Erythroblast (primary cell): ENCODE measurements around the gene ANKRD66.

ENCODE experiments used
- DNase-seq, 2 experiments: peaks; one replicate each; lab custom pipeline; 2025; lab: John Stamatoyannopoulos, UW
- GATA1 ChIP-seq: IDR thresholded peaks from 2 replicates; pipeline ENCODE4 v1.6.1; 2011; ENCODE audit warnings: low read depth, mild to moderate bottlenecking, control low read depth, low read length, moderate library complexity
- POLR2A ChIP-seq: IDR thresholded peaks from 2 replicates; pipeline ENCODE4 v1.6.1; 2011; ENCODE audit warnings: mild to moderate bottlenecking, low read length

The ANKRD66 gene

GRCh38 chr6:46746696-46747095, at the start of gene ANKRD66:
TSS of gene ANKRD66 (plus strand) at chr6:46746933. CDS start at chr6:46751949, 5,016 bp downstream.
- TF ChIP-seq POLR2A: no peak
- TF ChIP-seq GATA1: no peak
- DNase-seq: no peak

DNA sequence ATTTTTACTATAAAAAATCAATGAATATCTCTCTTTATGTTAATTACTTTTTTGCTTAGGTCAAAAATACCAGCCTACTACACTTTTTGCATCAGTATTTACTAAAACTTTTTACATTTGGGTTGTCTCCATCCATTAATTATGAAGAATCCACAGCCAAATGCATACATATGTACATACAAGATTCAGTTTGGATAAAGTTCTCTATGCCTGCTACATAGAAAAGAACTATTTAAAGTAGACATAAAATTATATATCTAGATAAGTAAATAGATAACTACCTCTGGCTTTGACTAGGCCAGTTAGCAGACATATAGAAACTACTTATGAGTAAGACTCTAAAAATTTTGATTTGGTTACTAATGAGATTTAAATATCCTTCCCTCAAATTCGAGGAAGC, 46.8 kb upstream of the ANKRD66 start:
- no peak for DNase-seq
- TF ChIP-seq GATA1 (no peak), POLR2A (no peak)

GRCh38 chr6:46704562-46704961, 42.2 kb upstream of the ANKRD66 start:
- TF ChIP-seq GATA1 (no peak), POLR2A (no peak)

DNA sequence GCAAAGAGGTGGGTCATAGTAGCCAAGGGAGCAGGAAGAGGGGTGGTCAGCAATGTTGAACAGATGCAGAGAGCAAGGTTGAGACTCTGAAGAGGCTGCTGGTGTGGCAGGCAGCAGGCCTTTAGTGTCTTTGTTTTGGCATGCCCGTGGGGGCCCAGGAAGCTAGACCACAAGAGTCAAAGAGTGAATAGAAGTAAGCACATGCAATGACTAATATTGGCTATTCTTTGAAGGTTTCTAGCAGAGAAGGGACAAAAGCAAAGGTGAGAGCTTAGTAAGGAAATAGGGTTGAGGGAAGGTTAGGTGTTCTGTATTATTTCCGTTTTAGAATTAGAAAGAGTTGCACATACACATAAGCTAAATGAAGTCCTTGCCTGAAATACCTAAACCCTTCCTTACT, 40.3 kb upstream of the ANKRD66 start:
- TF ChIP-seq GATA1: no peak
- no peak for TF ChIP-seq POLR2A
- no peak for DNase-seq

More at GRCh38 chr6:46704562-46704961, 42.2 kb upstream of the ANKRD66 start:
- DNase-seq: no peak

GRCh38 chr6:46711491-46711890, 35.2 kb upstream of the ANKRD66 start:
- no peak for DNase-seq
- TF ChIP-seq POLR2A: no peak
- no peak for TF ChIP-seq GATA1

DNA sequence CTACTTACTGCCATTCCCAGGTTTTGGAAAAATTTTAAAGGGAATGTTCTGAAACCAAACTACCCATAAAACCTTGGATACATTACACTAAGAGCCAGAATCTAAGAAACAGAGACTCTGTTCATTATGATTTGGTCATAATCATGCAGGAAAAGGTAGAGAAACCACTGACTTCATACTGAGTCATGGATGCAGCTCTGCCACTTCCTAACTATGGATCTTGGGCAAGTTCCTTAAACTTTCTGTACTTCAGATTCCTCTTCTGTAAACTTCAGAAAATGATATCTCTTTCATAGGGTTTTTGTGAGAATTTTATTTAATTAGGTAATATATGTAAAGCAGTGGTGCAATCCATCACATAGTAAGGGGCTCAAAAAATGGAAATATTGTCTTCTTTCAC, 31.6 kb upstream of the ANKRD66 start:
- DNase-seq: no peak
- no peak for TF ChIP-seq POLR2A
- TF ChIP-seq GATA1: no peak

GRCh38 chr6:46719099-46719498, 27.6 kb upstream of the ANKRD66 start:
- no peak for DNase-seq
- TF ChIP-seq GATA1: no peak
- TF ChIP-seq POLR2A: no peak

GRCh38 chr6:46720401-46720800, 26.3 kb upstream of the ANKRD66 start:
- TF ChIP-seq GATA1: no peak
- TF ChIP-seq POLR2A: no peak
- no peak for DNase-seq

GRCh38 chr6:46729787-46730326, 16.9 kb upstream of the ANKRD66 start:
- TF ChIP-seq POLR2A: no peak
- TF ChIP-seq GATA1: no peak
- DNase-seq: no peak

GRCh38 chr6:46730921-46731461, 15.7 kb upstream of the ANKRD66 start:
- no peak for TF ChIP-seq POLR2A
- DNase-seq: no peak

GRCh38 chr6:46733341-46733801, 13.4 kb upstream of the ANKRD66 start:
- TF ChIP-seq GATA1 (no peak), POLR2A (no peak)
- no peak for DNase-seq

GRCh38 chr6:46734867-46735719, 11.6 kb upstream of the ANKRD66 start, which contains the start of gene PLA2G7:
TSS of gene PLA2G7 (minus strand) at chr6:46735375. CDS start at chr6:46722891, 12,484 bp downstream.
- DNase-seq: no peak
- no peak for TF ChIP-seq GATA1
- TF ChIP-seq POLR2A: no peak

GRCh38 chr6:46735720-46736031, 11.1 kb upstream of the ANKRD66 start:
- TF ChIP-seq GATA1 (no peak), POLR2A (no peak)

DNA sequence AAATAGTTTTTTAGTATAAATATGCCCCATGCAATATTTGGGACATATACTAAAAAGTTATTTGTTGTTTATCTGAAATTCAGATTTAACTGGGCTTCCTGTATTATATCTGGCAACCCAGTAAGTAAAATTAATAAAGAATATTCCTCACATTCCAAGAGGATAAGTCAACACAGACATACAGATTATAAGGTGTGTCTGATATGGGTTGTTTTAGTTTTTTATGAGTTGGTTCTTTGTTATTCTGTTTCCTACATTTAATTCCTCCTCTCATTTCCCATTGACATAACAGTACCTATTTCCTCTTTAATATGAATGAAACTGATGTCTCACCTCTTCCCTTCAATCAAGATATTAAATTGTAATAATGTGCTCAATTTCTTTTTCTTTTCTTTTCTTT, 9.8 kb upstream of the ANKRD66 start:
- no peak for TF ChIP-seq POLR2A
- TF ChIP-seq GATA1: no peak
- no peak for DNase-seq

More at GRCh38 chr6:46735720-46736031, 11.1 kb upstream of the ANKRD66 start:
- DNase-seq: no peak
